Upper lobe of left lung (tissue), 4 donors: Measurements from ENCODE around the gene ACP2.

Source experiments
- CTCF ChIP-seq, 6 experiments: fragments of 450-650 bp in 4 of 6; fragments of 200-600 bp in 2 of 6; sonication (generic) in 2 of 6; IDR thresholded peaks; one replicate each; pipeline ENCODE4 v1.5.1; 2016 to 2019; ENCODE audit warnings: antibody characterized with exemption in 6 of 6
- EP300 ChIP-seq, 4 donors: sonication (generic); formaldehyde crosslinking; IDR thresholded peaks; one replicate each; pipeline ENCODE4 v1.5.1; 2017; ENCODE audit warnings: antibody characterized with exemption in 4 of 4, control low read depth in 2 of 4
- POLR2A ChIP-seq, 4 donors: fragments of 450-650 bp; IDR thresholded peaks; one replicate each; pipeline ENCODE4 v1.5.1; 2016 to 2017; ENCODE audit warnings: antibody characterized with exemption in 4 of 4, mild to moderate bottlenecking in 2 of 4
- POLR2AphosphoS5 ChIP-seq, 2 donors: sonication (generic); formaldehyde crosslinking; IDR thresholded peaks; one replicate each; pipeline ENCODE4 v1.5.1; 2017; ENCODE audit warnings: antibody characterized with exemption in 2 of 2

DNA sequence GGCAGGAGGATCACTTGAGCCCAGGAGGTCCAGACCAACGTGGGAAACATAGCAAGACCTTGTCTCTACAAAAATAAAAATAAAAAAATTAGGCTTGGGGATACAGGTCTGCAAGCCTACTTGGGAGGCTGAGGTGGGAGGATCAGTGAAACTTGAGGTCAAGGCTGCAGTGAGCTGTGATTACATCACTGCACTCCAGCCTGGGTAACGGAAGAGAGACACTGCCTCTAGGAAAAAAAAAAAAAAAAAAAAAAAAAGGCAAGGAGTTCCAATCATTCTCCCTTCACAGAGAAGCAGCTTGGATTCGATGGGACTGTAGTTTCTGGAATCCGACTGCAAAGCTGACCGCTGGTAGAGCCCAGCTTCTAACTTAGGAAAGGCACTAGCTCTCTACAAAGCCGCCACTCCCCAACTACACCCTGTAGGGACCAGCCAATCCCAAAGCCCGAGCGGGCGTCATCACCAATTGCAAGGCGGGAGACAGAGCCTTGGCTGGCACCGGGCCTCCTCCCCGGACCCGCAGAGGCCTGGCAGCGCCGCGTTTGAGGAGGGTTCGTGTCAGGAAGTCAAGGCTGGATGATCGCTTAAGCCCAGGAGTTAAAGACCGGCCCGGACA is 34.6 kb downstream of the ACP2 start:
- TF ChIP-seq POLR2A (IDR thresholded peaks at IDR 0.05) (peak in 3 of 4 donors; percentile 52 to 84 (median 77)), CTCF (IDR thresholded peaks at IDR 0.05) (no peak), POLR2AphosphoS5 (IDR thresholded peaks at IDR 0.05) (peak; percentile 73 to 84), EP300 (IDR thresholded peaks at IDR 0.05) (no peak)
